Measurements from ENCODE around the gene MRPS25. TPM values are rescaled to one million over a fixed set of nuclear protein-coding genes. Genes with fewer than 3 reads are reported as not detected.

Gene MRPS25
- total RNA-seq, 1 experiment from 2014 or later = 58.3 TPM

DNA sequence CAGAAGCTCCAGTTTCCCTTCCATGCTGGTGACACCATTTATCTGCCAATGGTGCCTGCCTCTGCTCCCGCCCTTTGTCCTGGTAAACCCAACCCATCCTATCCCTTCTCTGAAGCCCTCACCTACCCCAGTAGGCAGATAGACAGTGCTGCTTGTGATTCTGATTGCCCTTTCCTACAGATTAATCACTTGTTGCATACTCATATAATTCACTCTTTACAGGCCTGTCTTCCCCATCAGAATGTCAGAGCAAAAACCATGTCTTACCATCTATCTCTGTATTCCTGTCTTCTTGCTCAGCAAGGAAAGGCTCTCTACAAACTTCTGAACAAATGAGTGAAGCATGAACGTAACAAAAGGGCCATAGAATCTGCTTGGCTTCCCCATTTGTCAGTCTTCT, 47.9 kb downstream of the MRPS25 start (continued):
- TF ChIP-seq, protein P1, sequence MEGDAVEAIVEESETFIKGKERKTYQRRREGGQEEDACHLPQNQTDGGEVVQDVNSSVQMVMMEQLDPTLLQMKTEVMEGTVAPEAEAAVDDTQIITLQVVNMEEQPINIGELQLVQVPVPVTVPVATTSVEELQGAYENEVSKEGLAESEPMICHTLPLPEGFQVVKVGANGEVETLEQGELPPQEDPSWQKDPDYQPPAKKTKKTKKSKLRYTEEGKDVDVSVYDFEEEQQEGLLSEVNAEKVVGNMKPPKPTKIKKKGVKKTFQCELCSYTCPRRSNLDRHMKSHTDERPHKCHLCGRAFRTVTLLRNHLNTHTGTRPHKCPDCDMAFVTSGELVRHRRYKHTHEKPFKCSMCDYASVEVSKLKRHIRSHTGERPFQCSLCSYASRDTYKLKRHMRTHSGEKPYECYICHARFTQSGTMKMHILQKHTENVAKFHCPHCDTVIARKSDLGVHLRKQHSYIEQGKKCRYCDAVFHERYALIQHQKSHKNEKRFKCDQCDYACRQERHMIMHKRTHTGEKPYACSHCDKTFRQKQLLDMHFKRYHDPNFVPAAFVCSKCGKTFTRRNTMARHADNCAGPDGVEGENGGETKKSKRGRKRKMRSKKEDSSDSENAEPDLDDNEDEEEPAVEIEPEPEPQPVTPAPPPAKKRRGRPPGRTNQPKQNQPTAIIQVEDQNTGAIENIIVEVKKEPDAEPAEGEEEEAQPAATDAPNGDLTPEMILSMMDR (IDR thresholded peaks at IDR 0.05 in 2 of 3, conservative IDR thresholded peaks at IDR 0.05 in 1 of 3; ENCODE audit: borderline replicate concordance in 1 of 3, insufficient read depth in 1 of 3, low read depth in 2 of 3, low read length in 2 of 3) = no peak
- TF ChIP-seq RAD21 (IDR thresholded peaks at IDR 0.05; ENCODE audit: low read depth) (no peak), YY1 (IDR thresholded peaks at IDR 0.05; ENCODE audit: extremely low read depth, insufficient replicate concordance, low read depth, low read length) (no peak), TCF7L2 (IDR thresholded peaks at IDR 0.05; ENCODE audit: borderline replicate concordance, extremely low read depth, insufficient read depth, insufficient read length) (no peak), SP1 (IDR thresholded peaks at IDR 0.05; ENCODE audit: low read depth) (no peak)
- TF ChIP-seq, protein P2, sequence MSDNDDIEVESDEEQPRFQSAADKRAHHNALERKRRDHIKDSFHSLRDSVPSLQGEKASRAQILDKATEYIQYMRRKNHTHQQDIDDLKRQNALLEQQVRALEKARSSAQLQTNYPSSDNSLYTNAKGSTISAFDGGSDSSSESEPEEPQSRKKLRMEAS (IDR thresholded peaks at IDR 0.05) = no peak

DNA sequence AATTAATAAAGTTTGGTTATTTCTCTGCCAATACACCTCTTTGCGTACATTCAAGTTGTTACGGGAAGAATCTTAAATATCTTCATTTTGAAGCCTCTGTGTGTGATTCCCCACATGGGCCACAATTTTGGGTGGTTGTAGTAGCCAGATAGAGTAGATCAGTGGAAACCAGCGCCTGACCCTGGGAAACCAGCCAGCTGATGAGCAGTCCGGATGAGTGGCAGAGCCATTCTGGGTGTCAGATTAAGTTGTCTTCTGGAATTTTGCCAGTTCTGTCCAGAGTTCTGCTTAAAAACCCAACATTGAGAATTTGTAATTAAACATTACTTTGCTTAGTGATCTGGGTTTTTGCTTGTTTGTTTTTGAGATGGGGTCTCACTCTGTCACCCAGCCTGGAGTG, 49.7 kb downstream of the MRPS25 start:
- H4K20me1 ChIP-seq (ENCODE audit: insufficient read depth) = no peaks in the 10 kb centered on the region
- RAD21 ChIA-PET (ENCODE audit: low non-redundant PET in 1 of 2, low total read pairs in 2 of 2, uncharacterized antibody in 2 of 2, unreplicated experiment in 2 of 2) = no interaction called here
- H2AFZ ChIP-seq (ENCODE audit: low read depth, low read length, poor library complexity, severe bottlenecking) = no peak overlapping the region
- no peaks in the 10 kb centered on the region for H3K9me3 ChIP-seq (ENCODE audit: control insufficient read depth in 1 of 2, insufficient read depth in 1 of 2, low read depth in 1 of 2, low read length in 2 of 2)
- CTCF ChIA-PET = no interaction called here
- H3K9ac ChIP-seq (ENCODE audit: low read length) = no peak overlapping the region
- H3K9me2 ChIP-seq (ENCODE audit: insufficient read depth) = no peaks in the 10 kb centered on the region
- TF ChIP-seq SIN3A (IDR thresholded peaks at IDR 0.05; ENCODE audit: low read depth) (no peak), JUND (IDR thresholded peaks at IDR 0.05) (no peak), ZFX (IDR thresholded peaks at IDR 0.05) (no peak), TCF7L2 (IDR thresholded peaks at IDR 0.05; ENCODE audit: borderline replicate concordance, extremely low read depth, insufficient read depth, insufficient read length) (no peak), SRF (IDR thresholded peaks at IDR 0.05; ENCODE audit: low read depth) (no peak), RAD21 (IDR thresholded peaks at IDR 0.05; ENCODE audit: low read depth) (no peak), POLR2AphosphoS5 (IDR thresholded peaks at IDR 0.05; ENCODE audit: low read depth, low read length) (no peak), ELF1 (IDR thresholded peaks at IDR 0.05; ENCODE audit: borderline replicate concordance, low read depth) (no peak), EZH2 (IDR thresholded peaks at IDR 0.05) (no peak), YY1 (IDR thresholded peaks at IDR 0.05; ENCODE audit: extremely low read depth, insufficient replicate concordance, low read depth, low read length) (no peak)
- TF ChIP-seq, protein P2 (IDR thresholded peaks at IDR 0.05) = no peak
- TF ChIP-seq, protein P3, sequence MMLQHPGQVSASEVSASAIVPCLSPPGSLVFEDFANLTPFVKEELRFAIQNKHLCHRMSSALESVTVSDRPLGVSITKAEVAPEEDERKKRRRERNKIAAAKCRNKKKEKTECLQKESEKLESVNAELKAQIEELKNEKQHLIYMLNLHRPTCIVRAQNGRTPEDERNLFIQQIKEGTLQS (IDR thresholded peaks at IDR 0.05) = no peak
- no peaks in the 10 kb centered on the region for H3K27me3 ChIP-seq (ENCODE audit: insufficient read depth, low read length)
- DNase-seq (ENCODE audit: low read depth, low spot score) = no peak
- no peak overlapping the region for H3K27ac ChIP-seq (ENCODE audit: low read depth, low read length)
- no peaks in the 10 kb centered on the region for H3K4me1 ChIP-seq (ENCODE audit: control insufficient read depth in 1 of 2, insufficient read depth in 2 of 2, low read length in 2 of 2)
- no peak overlapping the region for H3K4me2 ChIP-seq (ENCODE audit: low read length)
- no TSS peak for BruUV-seq (replicated peaks)
- intact Hi-C loops (cut with micrococcal nuclease) = no loop called here
- no peak for ATAC-seq
- POLR2A ChIA-PET = no interaction called here
- H3K36me3 ChIP-seq (ENCODE audit: control insufficient read depth in 1 of 2, insufficient read depth in 2 of 2, low read length in 2 of 2) = peaks cover 19% of the 10 kb centered on the region in 2 experiments; a peak in 3 of 4 replicates
- H3K79me2 ChIP-seq (ENCODE audit: insufficient read depth, low read length) = no peaks in the 10 kb centered on the region
- no peak overlapping the region for H3K4me3 ChIP-seq (replicated peaks in 1 of 2; ENCODE audit: low read depth in 1 of 2, low read length in 2 of 2)
